Loucy (cell line): Measurements from ENCODE around the gene NLRC5.
A peak's percentile ranks its signal among the peaks of the same experiment; 100 is the strongest.

Source experiments
- EZH2phosphoT487 ChIP-seq: fragments of 200-600 bp; IDR thresholded peaks from 2 replicates; pipeline ENCODE4 v1.6.1; 2018; ENCODE audit warnings: antibody characterized with exemption, mild to moderate bottlenecking, moderate library complexity, borderline replicate concordance
- TF ChIP-seq, protein P1 (sequence below): fragments of 200-600 bp; sonication (generic); conservative IDR thresholded peaks from 2 replicates; pipeline ENCODE4 v1.5.1; 2014; ENCODE audit warnings: mild to moderate bottlenecking, antibody characterized with exemption, low read length

DNA sequence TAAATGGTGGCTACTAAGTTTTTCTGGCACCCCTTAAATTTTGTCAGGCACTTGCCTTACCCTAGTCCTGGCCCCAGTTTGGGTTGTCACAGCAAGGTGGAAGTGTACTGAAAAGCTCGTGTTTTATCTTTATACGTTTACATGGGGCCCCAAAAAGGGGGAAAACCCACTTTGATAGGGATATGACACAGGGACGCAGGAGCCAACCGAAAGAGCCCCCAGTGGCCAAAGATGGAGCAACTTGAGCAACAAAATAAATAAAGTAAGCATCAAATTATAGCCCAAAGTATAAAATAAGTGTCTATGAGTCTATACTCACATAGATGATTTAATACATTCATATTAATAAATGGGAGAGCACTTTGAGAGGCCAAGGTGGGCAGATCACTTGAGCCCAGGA lies 32.6 kb upstream of the NLRC5 start:
- TF ChIP-seq, protein P1, sequence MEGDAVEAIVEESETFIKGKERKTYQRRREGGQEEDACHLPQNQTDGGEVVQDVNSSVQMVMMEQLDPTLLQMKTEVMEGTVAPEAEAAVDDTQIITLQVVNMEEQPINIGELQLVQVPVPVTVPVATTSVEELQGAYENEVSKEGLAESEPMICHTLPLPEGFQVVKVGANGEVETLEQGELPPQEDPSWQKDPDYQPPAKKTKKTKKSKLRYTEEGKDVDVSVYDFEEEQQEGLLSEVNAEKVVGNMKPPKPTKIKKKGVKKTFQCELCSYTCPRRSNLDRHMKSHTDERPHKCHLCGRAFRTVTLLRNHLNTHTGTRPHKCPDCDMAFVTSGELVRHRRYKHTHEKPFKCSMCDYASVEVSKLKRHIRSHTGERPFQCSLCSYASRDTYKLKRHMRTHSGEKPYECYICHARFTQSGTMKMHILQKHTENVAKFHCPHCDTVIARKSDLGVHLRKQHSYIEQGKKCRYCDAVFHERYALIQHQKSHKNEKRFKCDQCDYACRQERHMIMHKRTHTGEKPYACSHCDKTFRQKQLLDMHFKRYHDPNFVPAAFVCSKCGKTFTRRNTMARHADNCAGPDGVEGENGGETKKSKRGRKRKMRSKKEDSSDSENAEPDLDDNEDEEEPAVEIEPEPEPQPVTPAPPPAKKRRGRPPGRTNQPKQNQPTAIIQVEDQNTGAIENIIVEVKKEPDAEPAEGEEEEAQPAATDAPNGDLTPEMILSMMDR: peak; percentile 44
- no peak for TF ChIP-seq EZH2phosphoT487
